Measurements from ENCODE around the gene TMEM72. TPM values are rescaled to one million over a fixed set of nuclear protein-coding genes. Genes with fewer than 3 reads are reported as not detected.

Gene TMEM72
- total RNA-seq, 1 experiment from 2014 or later = not detected

GRCh38 chr10:44975431-44976331 lies 64.5 kb downstream of the TMEM72 start:
- Histone ChIP-seq H3K36me3 (no peaks in the 10 kb centered on the region), H3K27me3 (no peaks in the 10 kb centered on the region), H3K9me3 (no peaks in the 10 kb centered on the region), H3K4me3 (no peak overlapping the region)
- peak; percentile 30 for DNase-seq

GRCh38 chr10:44976352-44977198 lies 65.4 kb downstream of the TMEM72 start:
- Histone ChIP-seq H3K27me3 (no peaks in the 10 kb centered on the region), H3K9me3 (no peaks in the 10 kb centered on the region), H3K4me3 (no peak overlapping the region), H3K36me3 (no peaks in the 10 kb centered on the region)
- no peak for DNase-seq

GRCh38 chr10:44977287-44978212 lies 66.4 kb downstream of the TMEM72 start:
- Histone ChIP-seq H3K9me3 (no peaks in the 10 kb centered on the region), H3K36me3 (no peaks in the 10 kb centered on the region), H3K27me3 (no peaks in the 10 kb centered on the region), H3K4me3 (peak overlapping the region; percentile 30; the same call in 1 of the 2 replicates)
- DNase-seq = no peak

- H3K27me3 ChIP-seq = no peaks in the 10 kb centered on the region
- no peaks in the 10 kb centered on the region for H3K36me3 ChIP-seq
- no peak for DNase-seq
- H3K9me3 ChIP-seq = no peaks in the 10 kb centered on the region
- peak overlapping the region; percentile 30 for H3K4me3 ChIP-seq
Measured at GRCh38 chr10:44978213-44978569, 67.1 kb downstream of the TMEM72 start.

GRCh38 chr10:44978570-44979280 lies 67.6 kb downstream of the TMEM72 start, which contains the start of gene DEPP1:
Gene DEPP1 (minus strand): TSS chr10:44978809. CDS start chr10:44978030, 779 bp downstream.
- no peaks in the 10 kb centered on the region for H3K27me3 ChIP-seq
- DNase-seq = peak; percentile 89

GRCh38 chr10:44979281-44980191 lies 68.4 kb downstream of the TMEM72 start:
- Histone ChIP-seq H3K27me3 (no peaks in the 10 kb centered on the region), H3K36me3 (no peaks in the 10 kb centered on the region), H3K9me3 (no peaks in the 10 kb centered on the region), H3K4me3 (no peak overlapping the region)
- no peak for DNase-seq

More at GRCh38 chr10:44978570-44979280, 67.6 kb downstream of the TMEM72 start, which contains the start of gene DEPP1:
- H3K4me3 ChIP-seq = peak within 1 kb of the TSS; percentile 30
- H3K9me3 ChIP-seq = no peaks in the 10 kb centered on the region
- no peaks in the 10 kb centered on the region for H3K36me3 ChIP-seq

GRCh38 chr10:44980309-44981171 lies 69.4 kb downstream of the TMEM72 start:
- Histone ChIP-seq H3K27me3 (no peaks in the 10 kb centered on the region), H3K36me3 (no peaks in the 10 kb centered on the region), H3K9me3 (no peaks in the 10 kb centered on the region), H3K4me3 (no peak overlapping the region)
- DNase-seq = no peak

GRCh38 chr10:44981172-44982113 lies 70.3 kb downstream of the TMEM72 start:
- H3K9me3 ChIP-seq = no peaks in the 10 kb centered on the region
- H3K27me3 ChIP-seq = no peaks in the 10 kb centered on the region
- DNase-seq = peak; percentile 91
- H3K36me3 ChIP-seq = no peaks in the 10 kb centered on the region
- H3K4me3 ChIP-seq = no peak overlapping the region

- peak; percentile 23 for DNase-seq
- no peaks in the 10 kb centered on the region for H3K27me3 ChIP-seq
- no peaks in the 10 kb centered on the region for H3K9me3 ChIP-seq
- H3K4me3 ChIP-seq = no peak overlapping the region
- no peaks in the 10 kb centered on the region for H3K36me3 ChIP-seq
Measured at GRCh38 chr10:44982114-44982460, 71.0 kb downstream of the TMEM72 start.

- no peaks in the 10 kb centered on the region for H3K36me3 ChIP-seq
- no peaks in the 10 kb centered on the region for H3K9me3 ChIP-seq
- H3K27me3 ChIP-seq = no peaks in the 10 kb centered on the region
- no peak overlapping the region for H3K4me3 ChIP-seq
- no peak for DNase-seq
Measured at GRCh38 chr10:44982496-44982895, 71.4 kb downstream of the TMEM72 start.

- Histone ChIP-seq H3K4me3 (no peak overlapping the region), H3K9me3 (no peaks in the 10 kb centered on the region), H3K27me3 (no peaks in the 10 kb centered on the region), H3K36me3 (no peaks in the 10 kb centered on the region)
- DNase-seq = no peak
Measured at GRCh38 chr10:44983066-44983894, 72.1 kb downstream of the TMEM72 start.

GRCh38 chr10:44983895-44984278 lies 72.8 kb downstream of the TMEM72 start:
- Histone ChIP-seq H3K27me3 (no peaks in the 10 kb centered on the region), H3K36me3 (no peaks in the 10 kb centered on the region)

More at GRCh38 chr10:44983895-44984278, 72.8 kb downstream of the TMEM72 start:
- DNase-seq = no peak
- H3K9me3 ChIP-seq = no peaks in the 10 kb centered on the region
- no peak overlapping the region for H3K4me3 ChIP-seq
